CD1c-positive myeloid dendritic cell (primary cell): ENCODE results near the gene SASS6.

ENCODE experiments used
- DNase-seq: peaks from one replicate; pipeline ENCODE4 v3.0.0-alpha.2; 2016; ENCODE audit errors: extremely low spot score

SASS6 gene

DNA sequence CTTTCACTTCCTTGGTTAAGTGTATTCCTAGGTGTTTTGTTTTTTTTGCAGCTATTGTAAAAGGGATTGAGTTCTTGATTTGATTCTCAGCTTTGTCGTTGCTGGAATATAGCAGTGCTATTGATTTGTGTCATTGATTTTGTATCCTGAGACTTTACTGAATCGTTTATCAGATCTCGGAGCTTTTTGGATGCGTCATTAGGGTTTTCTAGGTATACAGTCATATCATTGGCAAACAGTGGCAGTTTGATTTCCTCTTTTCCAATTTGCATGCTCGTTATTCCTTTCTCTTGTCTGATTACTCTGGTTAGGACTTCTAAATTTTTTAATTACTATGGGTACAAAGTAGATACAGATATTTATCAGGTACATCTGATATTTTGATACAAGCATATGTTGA is 87.5 kb downstream of the SASS6 start:
- DNase-seq: no peak

DNA sequence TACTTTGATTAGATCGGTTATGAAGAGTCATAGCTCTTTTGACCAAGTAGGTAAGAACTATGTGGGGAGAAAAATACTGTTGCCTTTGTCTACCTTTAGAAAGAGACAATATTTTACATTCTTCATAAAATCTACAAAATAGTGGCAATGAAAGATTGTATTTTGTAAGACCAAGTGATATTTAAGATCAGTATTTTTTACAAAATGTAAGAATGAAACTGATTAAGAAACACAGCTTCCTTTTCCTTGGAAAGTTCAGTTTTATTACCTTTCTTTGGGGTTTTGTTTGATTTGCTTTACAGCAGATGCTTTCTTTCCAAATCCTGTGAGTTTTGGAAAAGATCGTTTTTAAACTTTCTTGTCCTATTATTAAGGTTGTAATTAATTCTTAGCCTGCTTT is 93.1 kb downstream of the SASS6 start:
- peak; percentile 57 for DNase-seq

DNA sequence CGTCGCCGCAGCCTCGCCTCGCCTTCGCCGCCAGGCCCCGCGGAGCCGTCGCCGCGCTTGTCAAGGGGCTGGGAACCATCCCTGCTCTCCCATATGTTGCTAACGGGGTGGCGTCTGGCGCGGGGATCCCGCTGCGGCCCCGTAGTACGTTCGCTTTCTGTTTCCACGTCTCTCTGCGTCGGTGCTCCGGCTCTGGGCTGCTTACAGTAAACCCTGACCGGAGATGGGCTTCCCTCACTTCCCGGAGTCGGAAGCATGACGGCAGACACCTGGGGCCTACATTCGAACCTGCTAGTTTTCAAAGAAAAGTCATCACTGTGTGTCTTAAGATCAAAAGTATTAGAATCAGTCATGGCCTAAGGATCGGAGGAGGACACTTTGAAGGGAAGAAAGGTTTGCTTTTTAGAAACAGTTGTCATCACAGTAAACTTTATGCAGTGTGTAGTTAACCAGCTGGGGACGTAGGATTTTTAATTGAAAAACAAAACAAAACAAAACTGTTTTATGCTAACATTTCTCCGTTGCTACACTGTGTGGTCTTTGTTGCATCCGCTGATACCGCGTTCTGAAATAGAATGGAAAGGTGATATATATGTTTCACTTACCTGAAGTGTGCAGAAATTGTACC is 94.0 kb downstream of the SASS6 start:
- DNase-seq: peak; percentile 59

DNA sequence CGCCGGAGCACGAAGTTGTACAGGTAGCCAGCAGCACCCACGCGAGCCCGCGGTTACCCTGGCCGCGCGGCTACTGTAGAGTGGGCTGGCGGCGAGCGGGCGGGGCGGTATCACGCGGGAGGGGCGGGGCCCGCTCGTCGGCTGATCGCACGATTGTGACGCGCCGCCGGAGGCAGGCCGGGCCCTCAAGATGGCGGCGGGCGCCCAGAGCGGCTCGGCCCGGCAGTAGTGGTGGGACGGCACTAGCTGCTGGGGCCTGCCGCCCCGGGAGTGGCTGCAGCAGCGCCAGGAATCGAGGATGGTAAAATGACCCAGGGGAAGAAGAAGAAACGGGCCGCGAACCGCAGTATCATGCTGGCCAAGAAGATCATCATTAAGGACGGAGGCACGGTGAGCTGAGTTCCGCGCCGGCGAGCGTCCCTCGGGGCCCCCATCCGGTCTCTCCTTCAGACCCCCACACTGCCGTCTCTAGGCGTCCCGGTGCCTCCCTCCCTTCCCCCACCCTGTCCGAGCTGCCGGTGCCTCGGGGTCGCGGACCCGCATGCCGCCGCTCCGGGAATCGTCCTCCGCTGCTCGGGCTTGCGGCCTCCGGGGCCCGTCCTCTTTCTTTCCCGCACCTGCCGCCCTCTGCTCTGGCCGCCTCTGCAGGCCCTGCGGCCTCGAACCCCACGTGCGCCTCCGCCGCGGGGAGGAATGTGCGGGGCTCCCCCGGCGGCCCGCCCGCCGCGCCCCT is 94.6 kb downstream of the SASS6 start:
- DNase-seq: peak; percentile 96

GRCh38 chr1:100037656-100037926 is 95.1 kb downstream of the SASS6 start:
- no peak for DNase-seq

DNA sequence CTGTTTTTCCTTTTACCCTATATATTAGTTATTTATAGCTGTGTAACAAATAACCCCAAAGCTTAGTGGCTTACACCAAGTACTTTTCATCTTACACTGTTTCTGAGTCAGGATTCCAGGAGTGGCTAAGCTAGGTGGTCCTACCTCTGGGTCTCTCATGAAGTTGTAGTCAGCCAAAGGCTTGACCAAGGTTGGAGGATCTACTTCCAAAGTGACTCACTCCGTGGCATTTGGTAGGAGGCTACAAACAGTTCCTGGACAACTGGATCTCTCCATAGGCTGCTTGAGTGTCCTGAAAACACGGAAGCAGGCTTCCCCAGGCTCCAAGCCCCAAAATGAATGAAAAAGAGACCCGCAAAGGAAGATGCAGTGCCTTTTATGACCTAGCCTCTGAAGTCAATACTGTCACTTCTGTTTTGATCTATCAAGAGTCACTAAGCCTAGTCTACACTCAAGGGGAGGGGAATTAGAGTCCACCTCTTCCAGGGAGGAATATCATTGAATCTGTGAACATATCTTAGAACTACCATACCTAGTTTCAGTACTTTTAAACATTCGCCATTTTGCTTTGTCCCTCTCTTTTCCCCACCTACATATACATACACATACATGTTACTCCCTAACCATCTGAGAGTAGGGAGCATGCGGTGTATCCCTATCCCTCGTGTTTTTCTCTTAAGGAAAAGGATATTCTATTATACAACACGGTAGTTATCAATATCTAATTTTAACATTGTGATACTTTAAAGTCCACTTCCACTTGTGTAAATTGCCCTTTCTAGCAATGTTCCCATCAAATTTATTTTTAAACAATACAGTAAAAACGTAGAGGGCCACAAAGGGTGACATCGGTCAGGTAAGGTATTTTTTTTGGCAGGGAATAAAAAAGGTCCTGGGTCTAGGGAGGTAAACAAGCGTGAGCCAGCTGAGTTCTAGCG is 95.7 kb downstream of the SASS6 start:
- peak; percentile 14 for DNase-seq

DNA sequence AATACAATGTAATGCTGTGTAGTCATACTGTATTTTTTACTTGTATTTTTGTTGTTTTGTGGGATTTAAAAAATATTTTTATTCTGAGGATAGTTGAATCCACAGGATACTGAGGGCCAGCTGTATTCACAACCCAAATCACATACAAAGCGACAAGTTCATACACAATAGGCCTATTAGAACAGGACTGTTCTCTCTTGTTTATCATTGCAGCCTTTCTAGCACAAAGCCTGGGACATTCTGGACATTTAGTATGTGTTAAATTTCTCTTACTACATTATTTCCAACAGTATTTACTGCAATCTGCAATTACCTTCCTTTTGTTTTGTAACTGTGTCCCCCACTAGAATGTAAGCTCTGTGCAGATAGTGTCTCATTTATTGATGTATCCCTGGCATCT is 97.5 kb downstream of the SASS6 start:
- DNase-seq: no peak

DNA sequence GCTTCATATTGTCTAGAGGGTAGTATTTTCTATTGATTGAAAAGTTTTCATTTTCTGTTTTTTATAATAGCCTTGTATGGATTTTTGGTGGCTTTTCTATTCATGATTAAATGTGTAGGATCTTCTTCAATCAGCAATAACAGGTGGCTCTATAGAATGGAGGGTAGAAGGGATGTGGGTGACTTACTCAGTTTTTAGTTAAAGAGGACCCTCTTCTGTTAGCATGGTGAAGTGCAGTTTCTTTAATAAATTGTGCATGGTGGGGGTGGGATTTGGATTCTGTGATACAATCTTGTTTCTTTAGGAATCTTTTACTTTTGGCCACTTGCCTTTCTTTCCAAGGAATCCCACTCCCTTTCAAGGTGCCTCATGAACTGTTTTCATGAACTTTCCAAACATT is 98.3 kb downstream of the SASS6 start:
- peak; percentile 13 for DNase-seq
